ENCODE data around the gene CHAC1. TPM values are rescaled to one million over a fixed set of nuclear protein-coding genes. Genes with fewer than 3 reads are reported as not detected.

The CHAC1 gene
- total RNA-seq, 2 donors from 2014 or later = 6.8 to 9.0 TPM

DNA sequence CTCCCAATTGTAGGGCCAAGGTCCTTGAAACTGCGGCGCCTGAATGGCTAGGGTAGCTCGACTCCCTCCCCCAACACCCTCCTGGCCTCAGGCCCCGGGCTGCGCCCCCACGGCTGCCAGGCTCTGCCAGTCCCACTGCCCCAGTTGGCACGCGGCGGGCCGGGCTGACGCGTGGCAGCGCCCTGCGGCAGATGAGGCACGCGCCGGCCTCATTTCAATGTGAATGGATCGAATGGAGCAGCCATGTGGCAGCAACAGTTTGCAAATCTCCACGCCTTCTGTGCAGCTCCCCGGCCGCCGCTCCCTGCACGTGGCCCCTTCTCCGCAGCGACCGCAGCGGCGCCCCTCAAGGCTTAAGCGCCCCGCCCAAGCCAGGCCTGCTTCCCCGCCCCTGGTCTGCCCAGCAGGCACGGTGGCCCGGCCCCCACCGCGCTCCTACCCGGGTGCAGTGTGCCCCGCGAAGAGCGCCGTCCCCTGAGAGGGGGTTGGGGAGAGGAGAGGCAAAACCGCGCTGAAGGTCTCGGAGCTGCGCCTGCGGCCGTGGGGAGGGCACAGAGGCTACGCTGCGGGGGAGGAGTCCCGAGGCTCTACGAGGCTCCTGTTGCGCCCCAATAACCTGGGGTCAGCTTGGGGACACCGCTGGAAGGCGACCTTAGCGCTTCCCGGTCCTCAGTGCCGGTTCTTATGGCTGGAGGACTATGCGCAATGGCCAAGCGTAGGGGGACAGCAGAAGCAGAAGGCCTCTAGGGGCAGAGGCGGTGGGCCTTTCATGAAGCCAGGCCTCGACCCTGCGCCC lies 27.2 kb upstream of the CHAC1 start:
- Mint-ChIP-seq H3K27ac (no peak overlapping the region), H3K4me3 (peak overlapping the region; percentile 44), H3K27me3 (ENCODE audit: insufficient read depth) (peaks cover 98% of the 10 kb centered on the region), H3K36me3 (ENCODE audit: low read depth) (no peaks in the 10 kb centered on the region), H3K9me3 (no peaks in the 10 kb centered on the region), H3K4me1 (peaks cover 23% of the 10 kb centered on the region)
- Histone ChIP-seq H3K27ac (ENCODE audit: low read depth, low read length) (no peak overlapping the region), H3K27me3 (ENCODE audit: control insufficient read depth, insufficient read depth, low read length, poor library complexity, severe bottlenecking) (peaks cover 98% of the 10 kb centered on the region), H3K9me3 (ENCODE audit: control insufficient read depth, low read length) (no peaks in the 10 kb centered on the region), H3K9ac (ENCODE audit: extremely low read depth, low read length, poor library complexity, severe bottlenecking) (no peak overlapping the region), H3K4me3 (ENCODE audit: low read length) (peak overlapping the region; percentile 64), H3K36me3 (ENCODE audit: control insufficient read depth, insufficient read depth, low read length) (no peaks in the 10 kb centered on the region), H3K4me1 (ENCODE audit: control insufficient read depth, insufficient read depth, low read length) (peaks cover 14% of the 10 kb centered on the region)
- TF ChIP-seq, protein P1, sequence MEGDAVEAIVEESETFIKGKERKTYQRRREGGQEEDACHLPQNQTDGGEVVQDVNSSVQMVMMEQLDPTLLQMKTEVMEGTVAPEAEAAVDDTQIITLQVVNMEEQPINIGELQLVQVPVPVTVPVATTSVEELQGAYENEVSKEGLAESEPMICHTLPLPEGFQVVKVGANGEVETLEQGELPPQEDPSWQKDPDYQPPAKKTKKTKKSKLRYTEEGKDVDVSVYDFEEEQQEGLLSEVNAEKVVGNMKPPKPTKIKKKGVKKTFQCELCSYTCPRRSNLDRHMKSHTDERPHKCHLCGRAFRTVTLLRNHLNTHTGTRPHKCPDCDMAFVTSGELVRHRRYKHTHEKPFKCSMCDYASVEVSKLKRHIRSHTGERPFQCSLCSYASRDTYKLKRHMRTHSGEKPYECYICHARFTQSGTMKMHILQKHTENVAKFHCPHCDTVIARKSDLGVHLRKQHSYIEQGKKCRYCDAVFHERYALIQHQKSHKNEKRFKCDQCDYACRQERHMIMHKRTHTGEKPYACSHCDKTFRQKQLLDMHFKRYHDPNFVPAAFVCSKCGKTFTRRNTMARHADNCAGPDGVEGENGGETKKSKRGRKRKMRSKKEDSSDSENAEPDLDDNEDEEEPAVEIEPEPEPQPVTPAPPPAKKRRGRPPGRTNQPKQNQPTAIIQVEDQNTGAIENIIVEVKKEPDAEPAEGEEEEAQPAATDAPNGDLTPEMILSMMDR (conservative IDR thresholded peaks at IDR 0.05) = peak; percentile 36
- 1 to 2% methylated on average over 38 to 61 of the region's 61 CpGs for WGBS, 2 experiments (ENCODE audit: insufficient coverage in 1 of 2, insufficient read length in 1 of 2)
- DNase-seq = peak; percentile 86

DNA sequence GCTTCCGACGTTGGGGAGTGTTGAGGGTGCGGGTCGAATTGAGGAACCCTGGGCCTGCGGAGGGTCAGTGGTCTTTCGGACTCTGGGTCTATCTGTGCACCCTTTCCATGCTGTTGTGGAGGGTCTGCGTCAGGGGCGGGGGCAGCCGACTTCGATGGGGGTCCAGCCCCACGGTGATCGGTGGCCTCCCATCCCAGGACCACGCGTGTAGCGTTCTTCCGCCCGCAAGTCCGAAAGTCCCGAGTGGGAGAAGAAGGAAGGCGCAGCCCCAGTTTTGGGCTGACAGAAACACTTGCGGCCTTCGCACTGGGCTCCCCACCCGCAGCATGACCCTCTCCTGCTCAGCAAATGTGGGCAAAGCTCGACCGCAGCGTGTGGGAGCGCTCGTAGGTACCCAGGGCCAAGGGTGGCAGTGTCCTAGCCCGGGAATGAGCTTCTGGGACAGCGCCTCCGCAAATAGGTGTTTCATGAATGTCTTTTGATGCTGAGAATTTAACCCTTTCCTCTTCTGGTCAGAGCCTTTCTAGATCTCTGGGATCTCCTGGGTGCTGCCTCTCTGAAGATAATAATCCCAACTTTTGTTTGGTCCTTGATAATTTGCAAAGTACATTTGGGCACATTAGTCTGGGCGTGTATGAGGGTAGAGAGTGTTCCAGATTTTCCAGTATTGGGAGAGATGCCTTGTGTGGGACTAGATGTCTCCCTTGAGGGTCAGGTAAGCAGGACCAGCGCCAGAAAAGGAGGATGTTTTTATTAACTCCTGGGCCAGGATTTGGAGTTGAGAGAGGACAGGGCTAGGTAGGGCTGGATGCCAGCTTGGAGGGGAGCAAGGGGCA lies 26.4 kb upstream of the CHAC1 start:
- Mint-ChIP-seq H3K27me3 (ENCODE audit: insufficient read depth) (peaks cover 100% of the 10 kb centered on the region), H3K27ac (no peak overlapping the region), H3K36me3 (ENCODE audit: low read depth) (no peaks in the 10 kb centered on the region), H3K4me1 (peaks cover 30% of the 10 kb centered on the region), H3K9me3 (no peaks in the 10 kb centered on the region), H3K4me3 (peak overlapping the region; percentile 55)
- Histone ChIP-seq H3K36me3 (ENCODE audit: control insufficient read depth, insufficient read depth, low read length) (no peaks in the 10 kb centered on the region), H3K4me1 (ENCODE audit: control insufficient read depth, insufficient read depth, low read length) (peaks cover 14% of the 10 kb centered on the region), H3K4me3 (ENCODE audit: low read length) (no peak overlapping the region), H3K27me3 (ENCODE audit: control insufficient read depth, insufficient read depth, low read length, poor library complexity, severe bottlenecking) (peaks cover 100% of the 10 kb centered on the region), H3K9ac (ENCODE audit: extremely low read depth, low read length, poor library complexity, severe bottlenecking) (no peak overlapping the region), H3K27ac (ENCODE audit: low read depth, low read length) (no peak overlapping the region), H3K9me3 (ENCODE audit: control insufficient read depth, low read length) (no peaks in the 10 kb centered on the region)
- WGBS, 2 experiments (ENCODE audit: insufficient coverage in 1 of 2, insufficient read length in 1 of 2) = 2 to 8% methylated on average over 18 to 33 of the region's 33 CpGs
- DNase-seq = peak; percentile 74
- TF ChIP-seq, protein P1 (conservative IDR thresholded peaks at IDR 0.05) = no peak

DNA sequence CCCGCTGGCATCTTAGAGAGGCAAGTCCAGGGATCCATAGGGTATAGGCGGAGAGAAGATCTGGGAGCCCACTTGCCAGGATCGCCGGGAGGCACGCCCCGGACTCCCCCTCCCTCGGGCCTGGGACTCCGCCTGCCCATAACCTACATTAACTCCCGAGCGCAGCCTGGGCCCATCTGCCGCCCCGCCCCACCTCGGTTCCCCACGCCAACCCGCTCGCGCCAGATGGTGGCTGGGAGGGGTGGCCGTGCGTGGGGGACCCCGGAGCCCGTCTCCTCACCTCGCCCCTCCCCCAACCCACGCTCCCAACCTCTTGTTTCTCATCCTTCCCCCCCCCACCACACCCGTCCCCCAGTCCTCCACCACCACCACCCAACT lies 25.8 kb upstream of the CHAC1 start:
- Mint-ChIP-seq H3K27ac (no peak overlapping the region), H3K4me3 (peak overlapping the region; percentile 55), H3K9me3 (no peaks in the 10 kb centered on the region), H3K36me3 (ENCODE audit: low read depth) (no peaks in the 10 kb centered on the region), H3K4me1 (peaks cover 36% of the 10 kb centered on the region), H3K27me3 (ENCODE audit: insufficient read depth) (peaks cover 100% of the 10 kb centered on the region)
- Histone ChIP-seq H3K36me3 (ENCODE audit: control insufficient read depth, insufficient read depth, low read length) (no peaks in the 10 kb centered on the region), H3K4me3 (ENCODE audit: low read length) (no peak overlapping the region), H3K9ac (ENCODE audit: extremely low read depth, low read length, poor library complexity, severe bottlenecking) (no peak overlapping the region), H3K27me3 (ENCODE audit: control insufficient read depth, insufficient read depth, low read length, poor library complexity, severe bottlenecking) (peaks cover 100% of the 10 kb centered on the region), H3K4me1 (ENCODE audit: control insufficient read depth, insufficient read depth, low read length) (peaks cover 14% of the 10 kb centered on the region), H3K27ac (ENCODE audit: low read depth, low read length) (no peak overlapping the region), H3K9me3 (ENCODE audit: control insufficient read depth, low read length) (no peaks in the 10 kb centered on the region)
- TF ChIP-seq, protein P1 (conservative IDR thresholded peaks at IDR 0.05) = no peak
- no peak for DNase-seq
- WGBS, 2 experiments (ENCODE audit: insufficient coverage in 1 of 2, insufficient read length in 1 of 2) = 6 to 13% methylated on average over 5 to 23 of the region's 24 CpGs

Measured in endodermal cell (in vitro differentiated cells).